GM10248 (cell line): ENCODE data around the gene ESRRG.

Experiments
- CTCF ChIA-PET: fragments of 300-600 bp; sonication (Branson Sonifier 250); formaldehyde crosslinking; extraction: SDS; loops from one replicate; lab custom pipeline; 2021; ENCODE audit warnings: antibody characterized with exemption; lab: Yijun Ruan, JAX
- POLR2A ChIA-PET: fragments of 350-650 bp; sonication (Branson Sonifier 250); formaldehyde crosslinking; extraction: SDS; loops from one replicate; lab custom pipeline; 2020; ENCODE audit warnings: antibody characterized with exemption; lab: Yijun Ruan, JAX
- DNase-seq: peaks from one replicate; pipeline ENCODE4 v3.0.0; 2012; ENCODE audit errors: extremely low spot score
- TF ChIP-seq, protein P1 (sequence below): IDR thresholded peaks from 2 replicates; pipeline ENCODE4 v1.5.1; 2012; ENCODE audit warnings: mild to moderate bottlenecking, low read depth; ENCODE audit errors: extremely low read depth, missing control alignments, control extremely low read depth

Gene ESRRG

DNA sequence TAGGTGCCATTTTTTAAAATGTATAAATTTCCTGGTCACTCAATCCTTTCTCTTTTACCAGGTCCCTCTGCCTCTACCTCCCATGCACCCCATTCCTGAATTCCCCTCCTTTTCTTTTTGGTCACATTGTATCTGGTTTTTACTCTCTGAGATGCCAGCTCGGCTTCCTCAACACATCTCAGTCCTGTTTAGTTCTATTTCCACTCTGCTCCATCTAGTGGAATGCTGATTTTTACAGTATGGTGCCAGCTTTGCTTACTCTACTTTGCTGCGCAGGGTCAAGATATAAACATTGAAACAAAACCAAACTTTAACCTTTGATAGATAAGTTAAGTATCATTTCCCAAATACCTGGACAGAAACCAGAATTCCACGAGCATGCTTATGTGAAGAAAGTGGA lies 96.0 kb downstream of the ESRRG start:
- DNase-seq = no peak
- POLR2A ChIA-PET = no interaction called here
- CTCF ChIA-PET = no interaction called here
- TF ChIP-seq, protein P1, sequence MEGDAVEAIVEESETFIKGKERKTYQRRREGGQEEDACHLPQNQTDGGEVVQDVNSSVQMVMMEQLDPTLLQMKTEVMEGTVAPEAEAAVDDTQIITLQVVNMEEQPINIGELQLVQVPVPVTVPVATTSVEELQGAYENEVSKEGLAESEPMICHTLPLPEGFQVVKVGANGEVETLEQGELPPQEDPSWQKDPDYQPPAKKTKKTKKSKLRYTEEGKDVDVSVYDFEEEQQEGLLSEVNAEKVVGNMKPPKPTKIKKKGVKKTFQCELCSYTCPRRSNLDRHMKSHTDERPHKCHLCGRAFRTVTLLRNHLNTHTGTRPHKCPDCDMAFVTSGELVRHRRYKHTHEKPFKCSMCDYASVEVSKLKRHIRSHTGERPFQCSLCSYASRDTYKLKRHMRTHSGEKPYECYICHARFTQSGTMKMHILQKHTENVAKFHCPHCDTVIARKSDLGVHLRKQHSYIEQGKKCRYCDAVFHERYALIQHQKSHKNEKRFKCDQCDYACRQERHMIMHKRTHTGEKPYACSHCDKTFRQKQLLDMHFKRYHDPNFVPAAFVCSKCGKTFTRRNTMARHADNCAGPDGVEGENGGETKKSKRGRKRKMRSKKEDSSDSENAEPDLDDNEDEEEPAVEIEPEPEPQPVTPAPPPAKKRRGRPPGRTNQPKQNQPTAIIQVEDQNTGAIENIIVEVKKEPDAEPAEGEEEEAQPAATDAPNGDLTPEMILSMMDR = no peak

DNA sequence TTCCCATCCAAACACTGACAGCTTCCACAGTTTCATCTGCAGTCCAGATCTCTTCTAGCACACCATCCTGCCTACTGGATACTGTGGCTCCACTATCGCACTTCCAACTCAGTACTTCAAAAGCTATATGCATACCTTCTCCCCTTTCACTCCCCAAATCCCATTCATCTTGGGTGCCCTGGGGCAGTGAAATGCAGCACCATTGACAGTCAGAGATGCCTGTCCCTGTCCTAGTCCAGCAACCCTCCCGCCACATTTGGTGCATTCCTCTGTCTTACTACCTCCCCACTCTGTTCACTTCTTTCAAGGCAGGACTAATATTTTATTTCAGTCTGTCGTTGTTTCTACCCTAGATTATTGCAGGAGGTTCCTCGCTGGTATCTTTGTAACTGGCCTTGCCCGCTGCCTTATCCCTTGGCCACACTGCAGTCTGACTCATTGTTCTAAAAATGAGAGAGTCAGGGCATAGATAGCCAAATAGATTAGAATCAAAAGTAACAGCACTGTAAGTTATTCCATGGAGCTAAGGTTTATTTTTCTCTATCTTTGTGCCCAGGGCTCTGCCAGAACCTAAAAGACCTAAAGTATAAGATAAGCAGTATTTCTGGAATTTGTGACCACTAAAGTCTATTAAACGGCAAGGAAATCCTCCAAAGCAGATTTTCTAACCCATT lies 96.7 kb downstream of the ESRRG start:
- no peak for DNase-seq
- POLR2A ChIA-PET = no interaction called here
- CTCF ChIA-PET = no interaction called here
- TF ChIP-seq, protein P1 = no peak

DNA sequence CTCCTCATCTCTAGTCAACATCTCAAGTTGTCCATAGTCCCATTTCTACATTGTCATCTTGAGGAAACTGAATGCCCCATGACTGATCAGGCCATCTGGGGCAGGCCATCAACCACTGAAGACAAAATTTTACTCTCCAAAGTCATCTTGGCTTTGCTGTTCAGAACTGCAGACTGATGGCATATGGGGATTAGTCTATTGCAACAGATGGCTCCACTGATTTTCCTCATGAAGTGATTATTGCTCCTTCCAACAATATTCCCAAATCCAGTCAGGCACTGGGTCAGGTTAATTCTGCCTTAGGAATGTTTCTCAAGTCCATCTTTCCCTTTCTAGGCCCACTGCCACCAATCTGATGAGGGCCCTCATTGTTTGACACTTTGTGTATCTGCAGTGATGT lies 101.7 kb downstream of the ESRRG start:
- TF ChIP-seq, protein P1 = no peak
- DNase-seq = no peak
- ChIA-PET CTCF (no interaction called here), POLR2A (no interaction called here)

DNA sequence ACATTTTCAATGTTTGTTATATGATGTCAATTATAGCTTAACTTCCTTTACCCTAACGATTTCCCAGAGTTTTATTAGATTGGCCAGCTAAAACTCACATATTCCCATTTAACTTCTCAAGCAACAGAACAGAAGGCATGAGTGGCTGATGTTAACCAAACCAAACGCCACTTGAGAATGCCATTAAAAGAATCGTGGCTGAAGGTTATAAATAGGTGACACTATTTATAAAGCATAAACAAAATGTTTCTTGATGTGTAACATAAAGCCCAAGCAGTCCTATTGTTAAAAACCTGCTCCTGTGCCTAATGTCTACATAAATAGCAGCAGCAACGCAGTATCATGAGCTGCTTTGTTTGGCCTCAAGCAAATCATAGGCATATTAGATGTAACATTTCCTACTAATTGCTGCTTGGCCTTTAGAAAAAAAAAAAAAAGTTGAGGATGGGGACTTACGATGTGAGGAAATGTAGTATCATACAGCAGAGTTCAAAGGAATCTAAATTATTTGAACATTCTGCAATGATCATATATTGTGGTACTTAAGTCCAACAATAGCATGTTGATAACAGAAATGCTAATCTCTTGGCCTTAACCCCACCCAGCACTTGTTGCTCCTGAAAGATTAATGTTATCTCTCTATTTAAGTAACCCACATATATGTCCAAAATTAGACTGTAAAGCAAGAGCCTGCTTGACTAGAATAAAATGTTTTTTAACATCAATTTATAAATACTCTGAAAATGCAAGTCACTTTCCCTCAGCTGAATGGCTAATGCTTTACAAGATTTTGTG lies 106.0 kb downstream of the ESRRG start:
- ChIA-PET POLR2A (interaction anchor here (0.6 kb wide), 1 partner anchor 1017 kb away, joined by 4 read pairs; no protein-coding TSS in a partner anchor), CTCF (no interaction called here)
- DNase-seq = no peak
- TF ChIP-seq, protein P1 = no peak

DNA sequence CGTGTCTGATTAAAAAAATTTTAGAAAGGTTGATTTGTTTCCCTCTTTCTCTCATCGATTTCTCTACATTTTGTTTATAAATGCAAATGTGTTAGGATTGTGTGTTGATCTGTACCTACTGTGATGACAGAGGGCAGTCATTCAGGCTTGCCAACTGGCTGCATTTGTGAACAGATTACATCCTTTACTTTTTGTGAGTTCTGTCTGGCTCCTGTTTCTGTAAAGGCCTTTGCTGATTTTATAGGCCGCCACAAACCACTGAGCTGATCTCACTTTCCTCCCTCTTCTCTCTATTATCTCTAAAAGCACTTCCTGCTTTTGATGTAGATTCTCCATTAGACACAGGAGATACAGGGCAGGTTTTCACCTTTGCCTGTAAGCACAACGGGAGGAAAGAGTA lies 106.8 kb downstream of the ESRRG start:
- no peak for DNase-seq
- TF ChIP-seq, protein P1 = no peak
- POLR2A ChIA-PET = no interaction called here
- CTCF ChIA-PET = interaction anchor here (1.0 kb wide), 1 partner anchor 10 kb away, joined by 3 read pairs; no protein-coding TSS in a partner anchor

DNA sequence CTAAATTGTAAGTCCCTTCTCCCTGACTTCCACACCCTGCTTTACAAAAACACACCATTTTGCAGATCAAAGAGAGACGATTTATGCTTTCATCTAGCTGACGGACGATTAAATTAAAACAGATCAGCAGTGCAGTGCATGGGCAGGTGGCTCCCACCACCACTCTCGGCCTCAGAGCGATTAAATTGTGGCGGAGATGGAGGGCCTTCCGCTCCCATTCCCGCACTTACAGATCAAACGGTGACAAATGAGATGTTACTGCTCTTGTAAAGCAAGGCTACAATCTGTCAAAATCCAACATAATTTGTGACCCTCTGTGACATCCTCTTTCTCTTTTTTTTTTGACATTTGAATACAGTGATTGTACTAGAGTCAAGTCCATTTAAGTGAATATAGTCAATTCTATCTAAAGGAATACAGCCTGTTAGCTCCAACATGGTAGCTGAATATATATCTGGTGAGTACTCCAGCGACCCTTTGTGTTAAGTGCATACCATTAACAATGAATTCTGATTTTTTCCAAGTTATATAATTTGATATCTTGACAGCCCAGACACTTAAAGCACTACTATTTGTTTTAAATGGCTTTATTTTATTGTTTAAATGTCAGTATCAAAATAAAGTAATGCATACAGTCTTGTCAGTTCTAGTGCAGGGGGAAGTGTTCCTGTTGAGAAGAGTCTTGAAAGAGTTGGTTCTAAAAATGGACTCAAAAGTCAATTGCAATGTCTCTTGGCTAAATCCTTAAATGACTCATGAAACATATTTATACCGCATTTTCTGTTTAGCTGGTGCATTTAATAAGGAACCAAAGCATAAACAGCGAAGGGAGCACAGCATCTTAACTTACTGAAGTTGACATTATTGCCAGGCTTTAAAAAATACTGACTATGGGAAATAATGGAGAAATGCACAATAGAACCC lies 109.0 kb downstream of the ESRRG start:
- ChIA-PET POLR2A (no interaction called here), CTCF (interaction anchor here (1.1 kb wide), 1 partner anchor 11 kb away, joined by 3 read pairs; no protein-coding TSS in a partner anchor)
- TF ChIP-seq, protein P1 = no peak
- DNase-seq = no peak
